GM15510 (cell line): ENCODE measurements around the gene LHFPL5.

ENCODE experiments used
- POLR2A ChIP-seq: IDR thresholded peaks from 3 replicates; pipeline ENCODE4 v1.6.1; 2011; ENCODE audit warnings: borderline replicate concordance; ENCODE audit not compliant: insufficient read length; ENCODE audit errors: extremely low read depth

The LHFPL5 gene

GRCh38 chr6:35786810-35787209 lies 18.3 kb upstream of the LHFPL5 start:
- no peak for TF ChIP-seq POLR2A

DNA sequence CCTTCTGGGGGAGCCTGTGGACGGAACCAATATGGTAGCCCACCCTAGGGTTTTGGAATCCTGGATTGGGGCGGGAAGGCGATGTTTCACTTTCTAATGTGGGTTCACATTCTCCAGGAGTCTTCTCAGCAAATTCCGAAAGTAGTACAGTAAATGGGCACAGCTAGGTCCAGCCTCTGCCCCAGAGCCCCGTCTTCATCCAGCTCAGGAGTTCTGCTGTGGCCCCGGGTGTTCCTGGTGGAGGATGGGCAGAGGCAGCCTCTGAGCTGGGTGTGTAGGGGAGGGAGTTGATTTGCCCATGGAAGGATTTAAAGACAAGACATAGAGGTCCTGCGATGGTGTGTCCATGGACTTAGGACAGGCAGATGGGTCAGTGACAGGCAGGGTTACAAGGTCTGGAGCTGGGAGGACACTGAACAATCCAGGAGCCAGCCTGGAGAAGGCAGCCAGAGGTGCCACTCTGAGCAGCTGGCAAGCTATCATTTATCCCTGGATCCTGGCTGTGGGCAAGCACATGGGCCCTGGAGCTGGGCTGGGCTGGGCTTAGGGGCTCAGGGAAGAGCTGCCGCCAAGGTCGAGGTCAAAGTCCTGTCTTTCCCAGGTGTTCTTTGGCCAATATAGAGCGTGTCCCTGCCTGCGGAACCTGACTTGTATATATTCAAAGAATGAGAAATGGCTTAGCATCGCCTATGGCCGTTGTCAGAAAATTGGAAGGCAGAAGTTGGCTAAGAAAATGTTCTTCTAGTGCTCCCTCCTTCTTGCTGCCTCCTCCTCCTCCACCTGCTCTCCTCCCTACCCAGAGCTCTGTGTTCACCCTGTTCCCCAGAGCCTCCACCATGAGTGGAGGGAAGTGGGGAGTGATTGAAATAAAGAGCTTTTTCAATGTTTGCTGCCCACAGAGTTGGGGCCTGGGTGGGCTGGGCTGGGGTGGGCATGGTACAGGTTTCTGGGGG lies 17.6 kb upstream of the LHFPL5 start:
- no peak for TF ChIP-seq POLR2A

DNA sequence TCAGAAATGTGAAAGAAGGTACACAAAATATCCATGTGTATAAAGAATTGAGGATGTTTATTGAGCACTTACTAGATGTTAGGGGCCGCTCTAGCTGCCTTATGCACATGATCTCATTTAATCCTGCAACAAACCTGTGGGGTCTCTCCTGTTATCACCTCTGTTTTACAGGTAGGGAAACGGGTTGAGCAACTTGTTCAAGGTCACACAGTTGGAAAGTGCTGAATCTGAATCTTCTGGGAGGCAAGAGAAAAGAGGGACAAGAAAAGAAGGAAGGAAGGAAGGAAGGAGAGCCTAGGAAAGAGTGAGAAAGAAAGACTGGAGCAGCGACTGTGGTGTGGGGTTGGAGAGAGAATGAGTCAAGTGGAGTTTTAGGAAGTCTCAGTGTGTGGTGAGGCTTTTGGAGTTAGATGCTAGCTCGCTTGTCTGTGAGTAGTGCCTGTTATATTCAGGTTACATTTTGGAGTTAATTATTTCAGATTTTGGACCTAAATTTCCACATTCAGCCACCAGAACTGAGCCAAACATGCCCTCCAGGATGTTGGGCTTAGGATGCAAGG lies 16.6 kb upstream of the LHFPL5 start:
- TF ChIP-seq POLR2A, result no peak

DNA sequence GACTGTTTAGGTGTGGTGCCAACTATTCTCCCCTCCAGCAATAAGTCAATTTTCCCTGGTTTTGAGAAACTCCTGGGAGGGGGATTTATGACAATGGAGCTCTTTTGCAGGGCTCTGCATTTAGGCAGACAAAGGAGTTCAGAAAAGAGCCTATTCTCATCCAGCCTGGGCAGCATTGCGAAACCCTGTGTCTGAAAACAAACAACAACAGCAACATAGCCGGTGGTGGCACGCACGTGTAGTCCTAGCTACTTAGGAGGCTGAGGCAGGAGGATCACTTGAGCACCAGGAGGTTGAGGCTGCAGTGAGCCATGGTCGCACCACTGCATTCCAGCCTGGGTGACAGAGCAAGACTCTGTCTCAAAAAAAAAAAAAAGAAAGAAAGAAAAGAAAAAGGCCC lies 14.5 kb upstream of the LHFPL5 start:
- no peak for TF ChIP-seq POLR2A

DNA sequence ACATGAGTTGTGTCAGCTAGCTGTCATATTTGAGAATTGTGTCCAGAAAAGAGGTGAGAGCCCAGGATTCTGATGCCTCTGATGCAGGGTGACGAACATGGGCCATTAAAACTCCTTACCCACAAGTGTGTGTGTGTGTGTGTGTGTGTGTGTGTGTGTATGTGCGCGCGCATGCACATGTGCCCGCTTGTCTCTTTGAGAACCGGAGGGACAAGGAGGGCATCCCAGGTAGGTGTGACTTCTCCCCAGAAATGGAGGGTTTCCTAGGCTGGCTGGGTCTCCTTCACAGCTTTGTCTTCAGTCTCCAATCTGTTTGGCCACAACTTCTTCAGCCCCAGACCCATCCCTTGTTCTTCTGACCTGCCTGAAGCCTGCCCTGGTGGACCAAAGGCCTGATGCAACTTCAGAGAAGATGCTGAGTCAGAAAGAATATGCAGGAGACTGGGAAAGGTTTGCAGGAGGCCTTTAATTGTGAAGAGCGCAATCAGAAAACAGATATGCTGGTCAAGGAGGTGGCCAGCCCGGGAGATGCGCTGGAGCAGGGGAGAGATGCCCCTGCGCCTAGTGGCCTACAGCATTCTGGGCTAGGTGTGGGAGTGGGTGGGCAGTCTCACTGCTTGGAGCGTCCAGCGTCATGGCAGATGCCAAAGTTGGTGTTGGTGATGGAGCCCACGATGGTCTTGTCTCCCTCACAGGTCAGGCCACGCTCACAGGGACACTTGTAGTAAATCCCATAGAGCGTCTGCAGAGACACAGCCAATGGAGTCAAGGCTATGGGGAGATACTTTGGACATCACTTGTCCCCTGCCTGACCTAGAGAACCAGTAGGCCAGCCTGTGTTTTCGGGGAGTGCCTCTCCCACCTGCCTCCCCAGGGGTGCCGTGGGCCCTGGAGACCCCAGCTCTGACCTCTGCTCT lies 10.4 kb upstream of the LHFPL5 start:
- no peak for TF ChIP-seq POLR2A

DNA sequence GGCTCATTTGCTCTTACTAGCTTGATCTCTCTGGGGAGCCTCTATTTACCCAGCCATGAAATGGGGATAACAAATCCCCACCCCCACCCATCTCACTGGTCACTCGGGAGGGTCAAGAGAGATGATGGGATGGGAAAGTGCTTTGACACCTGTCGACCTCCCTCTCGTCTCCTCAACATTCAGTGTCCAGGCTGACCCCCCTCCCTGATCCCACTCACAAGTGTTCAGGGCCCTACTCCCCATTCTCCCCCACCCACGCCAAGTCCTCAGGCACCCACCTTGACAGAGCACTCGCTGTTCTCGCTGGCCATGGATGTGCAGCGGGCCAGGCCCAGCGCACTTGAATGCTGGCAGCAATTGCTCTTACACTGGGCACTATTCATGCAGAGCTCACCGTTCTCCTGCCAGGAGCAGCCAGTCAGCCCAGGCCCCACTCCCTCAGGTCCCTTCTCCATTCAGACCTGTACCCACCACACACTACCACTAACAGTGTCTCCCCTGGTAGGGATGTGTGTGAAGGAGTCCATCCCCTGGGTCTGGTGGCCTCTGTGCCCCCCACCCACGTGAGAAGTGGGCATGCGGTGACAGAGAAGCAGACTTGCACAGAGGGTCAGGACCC lies 9.6 kb upstream of the LHFPL5 start:
- TF ChIP-seq POLR2A, result no peak

GRCh38 chr6:35796236-35796635 lies 8.9 kb upstream of the LHFPL5 start:
- no peak for TF ChIP-seq POLR2A

GRCh38 chr6:35797837-35798526 lies 7.2 kb upstream of the LHFPL5 start:
- TF ChIP-seq POLR2A, result no peak

GRCh38 chr6:35798706-35799105 lies 6.4 kb upstream of the LHFPL5 start:
- no peak for TF ChIP-seq POLR2A

DNA sequence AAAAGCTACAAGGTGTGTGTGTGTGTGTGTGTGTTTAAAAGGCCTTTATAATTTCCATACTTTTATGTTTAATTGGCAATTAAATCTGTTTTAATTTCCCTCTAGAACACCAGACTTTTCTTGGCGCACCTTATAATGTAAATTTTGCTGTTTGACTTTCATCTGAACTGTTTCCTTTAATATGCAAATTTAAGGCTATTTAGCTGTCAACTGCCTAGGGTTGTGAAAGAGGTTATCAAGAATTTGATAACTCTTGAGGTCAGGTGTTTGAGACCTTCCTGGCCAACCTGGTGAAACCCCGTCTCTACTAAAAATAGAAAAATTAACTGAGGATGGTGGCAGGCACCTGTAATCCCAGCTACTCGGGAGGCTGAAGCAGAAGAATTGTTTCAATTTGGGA lies 4.0 kb upstream of the LHFPL5 start:
- no peak for TF ChIP-seq POLR2A

- TF ChIP-seq POLR2A, result no peak
Observed at GRCh38 chr6:35808688-35809087, 3.5 kb downstream of the LHFPL5 start.

GRCh38 chr6:35809809-35810208 lies 4.7 kb downstream of the LHFPL5 start:
- no peak for TF ChIP-seq POLR2A

DNA sequence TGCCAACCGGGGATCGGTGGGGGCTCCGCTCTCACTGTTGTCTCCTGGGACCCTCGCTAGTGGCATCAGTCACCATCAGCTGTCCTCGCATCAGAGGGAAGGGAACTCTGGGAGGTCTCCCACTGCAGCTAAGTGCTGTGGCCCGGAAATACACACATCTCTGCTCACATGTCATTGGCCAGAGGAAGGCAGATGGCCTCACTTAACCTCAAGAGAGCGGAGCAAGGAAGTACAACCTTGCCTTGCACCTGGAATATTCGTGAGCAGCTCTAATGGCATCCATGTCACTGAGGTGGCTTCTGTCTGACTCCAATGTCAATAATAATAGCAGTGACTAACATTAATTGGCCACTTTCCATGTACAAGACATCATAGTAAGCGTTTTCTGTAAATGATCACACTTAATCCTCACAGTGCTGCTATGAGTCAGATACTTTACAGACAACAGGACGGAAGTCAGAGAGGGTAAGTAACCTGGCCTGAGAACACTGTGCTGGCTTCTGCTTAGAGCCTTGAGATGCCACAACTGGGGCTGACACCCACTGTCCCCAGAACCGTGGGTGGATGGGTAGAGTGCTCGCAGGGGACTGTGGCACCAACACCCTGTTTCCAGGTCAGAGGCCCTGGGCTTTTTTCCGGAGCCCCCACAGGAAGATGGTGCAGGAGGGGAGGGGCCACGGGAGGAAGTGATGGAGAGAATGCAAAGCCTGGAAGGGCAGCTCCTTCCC lies 6.0 kb downstream of the LHFPL5 start:
- no peak for TF ChIP-seq POLR2A

GRCh38 chr6:35811699-35811995 lies 6.5 kb downstream of the LHFPL5 start:
- no peak for TF ChIP-seq POLR2A

GRCh38 chr6:35817515-35817914 lies 12.4 kb downstream of the LHFPL5 start:
- no peak for TF ChIP-seq POLR2A

DNA sequence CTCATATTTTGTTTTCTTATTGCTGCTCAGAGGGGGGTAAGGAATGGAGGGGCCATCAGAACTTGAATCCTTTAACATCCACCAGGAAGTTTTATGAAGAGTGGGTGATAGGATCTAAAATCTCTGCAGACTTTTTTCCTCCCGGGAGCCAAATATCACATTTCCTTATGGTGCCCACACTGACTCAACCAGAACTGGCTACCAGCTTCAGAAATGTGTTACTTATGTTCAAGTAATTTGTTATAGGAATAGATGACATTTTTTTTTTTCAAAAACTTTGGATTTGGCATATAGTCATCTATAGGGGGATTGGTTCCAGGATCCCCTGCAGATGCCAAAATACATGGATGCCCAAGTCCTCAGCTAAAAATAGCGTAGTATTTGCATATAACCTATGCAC lies 18.4 kb downstream of the LHFPL5 start:
- TF ChIP-seq POLR2A, result no peak
